Astrocyte of the spinal cord (primary cell): Measurements from ENCODE around the gene RNASEH2A.

Source experiments
- DNase-seq: peaks from one replicate; pipeline ENCODE4 v3.0.0; 2011; ENCODE audit warnings: low read depth, low spot score
- H3K4me3 ChIP-seq: 2 replicates; pipeline ENCODE4 v1.5.1; 2011; ENCODE audit warnings: low read depth, mild to moderate bottlenecking, low read length, moderate library complexity
- CTCF ChIP-seq: IDR thresholded peaks from 2 replicates; pipeline ENCODE4 v1.5.1; 2012; ENCODE audit warnings: low read depth, mild to moderate bottlenecking, low read length, inconsistent platforms
- in situ Hi-C: cut with HindIII; loops from 2 replicates; pipeline ENCODE4 v1.10.0; 2017; ENCODE audit warnings: low sequenced_read_pairs

Gene RNASEH2A

GRCh38 chr19:12767150-12767549, 39.2 kb upstream of the RNASEH2A start:
- in situ Hi-C loops = no loop called here
- H3K4me3 ChIP-seq = no peak overlapping the region
- no peak for TF ChIP-seq CTCF
- DNase-seq = no peak

GRCh38 chr19:12767666-12768065, 38.7 kb upstream of the RNASEH2A start:
- no peak for TF ChIP-seq CTCF
- H3K4me3 ChIP-seq = no peak overlapping the region
- in situ Hi-C loops = no loop called here
- DNase-seq = no peak

- TF ChIP-seq CTCF = no peak
- DNase-seq = no peak
- in situ Hi-C loops = no loop called here
- H3K4me3 ChIP-seq = no peak overlapping the region
Observed at GRCh38 chr19:12769689-12770088, 36.7 kb upstream of the RNASEH2A start.

GRCh38 chr19:12770922-12771321, 35.5 kb upstream of the RNASEH2A start:
- TF ChIP-seq CTCF = no peak
- H3K4me3 ChIP-seq = no peak overlapping the region
- in situ Hi-C loops = no loop called here
- DNase-seq = no peak

GRCh38 chr19:12772323-12772722, 34.1 kb upstream of the RNASEH2A start:
- in situ Hi-C loops = no loop called here
- TF ChIP-seq CTCF = no peak
- DNase-seq = no peak
- no peak overlapping the region for H3K4me3 ChIP-seq

GRCh38 chr19:12773571-12773970, 32.8 kb upstream of the RNASEH2A start:
- peak; percentile 50 for TF ChIP-seq CTCF
- DNase-seq = no peak
- in situ Hi-C loops = no loop called here
- H3K4me3 ChIP-seq = no peak overlapping the region
